Stimulated activated CD4-positive, alpha-beta T cell treated with anti-CD3 and anti-CD28 coated beads, Interleukin-12 subunit alpha, Interleukin-12 subunit beta, amount 100 ng/mL, for 24 hours (primary cell): ENCODE measurements around the gene FXR2.

ENCODE experiments used
- DNase-seq, 2 experiments: peaks; one replicate each; pipeline ENCODE4 v3.0.0-alpha.2; 2020; ENCODE audit warnings: low read depth in 2 of 2

Gene FXR2

GRCh38 chr17:7589204-7589868 is 25.4 kb downstream of the FXR2 start:
- peak; percentile 46 to 49 for DNase-seq

- no peak for DNase-seq
Observed at GRCh38 chr17:7588553-7589203, 26.0 kb downstream of the FXR2 start.

GRCh38 chr17:7587420-7588151 is 27.1 kb downstream of the FXR2 start:
- DNase-seq: no peak

GRCh38 chr17:7586673-7587419 is 27.9 kb downstream of the FXR2 start:
- no peak for DNase-seq

GRCh38 chr17:7583253-7584109 is 31.2 kb downstream of the FXR2 start, which contains the start of gene MPDU1:
Gene MPDU1, plus strand, starts transcription at chr17:7583852. Its CDS starts 11 bp downstream, at chr17:7583863.
- peak; percentile 91 for DNase-seq

- DNase-seq: no peak
Observed at GRCh38 chr17:7582396-7583252, 32.1 kb downstream of the FXR2 start.

- no peak for DNase-seq
Observed at GRCh38 chr17:7580604-7581575, 33.8 kb downstream of the FXR2 start.

- peak in 1 of 2 experiments; percentile 54 for DNase-seq
Observed at GRCh38 chr17:7579834-7580603, 34.7 kb downstream of the FXR2 start.

- DNase-seq: peak; percentile 67 to 68
Observed at GRCh38 chr17:7579001-7579833, 35.5 kb downstream of the FXR2 start, which contains the start of gene CD68. Gene CD68, plus strand, starts transcription at chr17:7579638. Its CDS starts 40 bp downstream, at chr17:7579678.

- DNase-seq: no peak
Observed at GRCh38 chr17:7577327-7578199, 37.1 kb downstream of the FXR2 start.

GRCh38 chr17:7576432-7576937 is 38.2 kb downstream of the FXR2 start:
- no peak for DNase-seq

GRCh38 chr17:7575959-7576358 is 38.7 kb downstream of the FXR2 start:
- no peak for DNase-seq

GRCh38 chr17:7575481-7575883 is 39.2 kb downstream of the FXR2 start:
- no peak for DNase-seq

GRCh38 chr17:7574176-7574953 is 40.3 kb downstream of the FXR2 start:
- no peak for DNase-seq
